K562 (cell line): ENCODE data around the gene LAGE3. TPM values are rescaled to one million over a fixed set of nuclear protein-coding genes. Genes with fewer than 3 reads are reported as not detected.
A peak's percentile ranks its signal among the peaks of the same experiment; 100 is the strongest.

ENCODE experiments used
- ARID3A ChIP-seq: IDR thresholded peaks from 2 replicates; pipeline ENCODE4 v1.6.1; 2012; ENCODE audit warnings: low read depth, low read length, improper control_type of control experiment, borderline replicate concordance
- ATF6 ChIP-seq: sonication (generic); formaldehyde crosslinking; IDR thresholded peaks from 2 replicates; pipeline ENCODE4 v1.4.0; 2020; ENCODE audit warnings: mild to moderate bottlenecking, missing genetic modification reagents
- BRF2 ChIP-seq: IDR thresholded peaks from 3 replicates; pipeline ENCODE4 v1.6.1; 2011; ENCODE audit warnings: borderline replicate concordance, mild to moderate bottlenecking; ENCODE audit not compliant: insufficient read length, insufficient read depth
- CEBPB ChIP-seq: fragments of 450-650 bp; IDR thresholded peaks from 2 replicates; pipeline ENCODE4 v1.6.1; 2016; ENCODE audit warnings: missing genetic modification characterization, missing compliant biosample characterization
- FOXA3 ChIP-seq, 2 experiments: fragments of 450-650 bp in 1 of 2; sonication (generic) in 1 of 2; formaldehyde crosslinking; IDR thresholded peaks in 1 of 2; conservative IDR thresholded peaks in 1 of 2; 2 replicates each; pipeline versions ENCODE4 v1.4.0 to v1.8.0; 2020 to 2022; ENCODE audit warnings: mild to moderate bottlenecking in 2 of 2, missing genetic modification reagents in 1 of 2
- GTF2E2 ChIP-seq: fragments of 200-800 bp; sonication (Bioruptor generic); IDR thresholded peaks from 2 replicates; pipeline ENCODE4 v1.6.1; 2016; ENCODE audit warnings: missing genetic modification characterization, missing compliant biosample characterization
- HDGF ChIP-seq: fragments of 450-650 bp; IDR thresholded peaks from 2 replicates; pipeline ENCODE4 v1.6.1; 2016
- HMGN3 ChIP-seq: IDR thresholded peaks from 2 replicates; pipeline ENCODE4 v1.6.1; 2011; ENCODE audit warnings: borderline replicate concordance, low read depth, mild to moderate bottlenecking, mixed read lengths, low read length; ENCODE audit not compliant: insufficient read length; ENCODE audit errors: extremely low read depth
- MAZ ChIP-seq, 2 experiments: fragments of 450-650 bp in 1 of 2; sonication (generic) in 1 of 2; formaldehyde crosslinking; IDR thresholded peaks in 1 of 2; conservative IDR thresholded peaks in 1 of 2; 2 replicates each; pipeline versions ENCODE4 v1.4.0 to v1.5.0; 2020; ENCODE audit warnings: mild to moderate bottlenecking in 1 of 2, missing genetic modification reagents in 1 of 2
- POLR2B ChIP-seq: fragments of 450-650 bp; IDR thresholded peaks from 2 replicates; pipeline ENCODE4 v1.6.1; 2018; ENCODE audit warnings: low read depth; ENCODE audit not compliant: partially characterized antibody
- RFX7 ChIP-seq: fragments of 250-450 bp; sonication (Bioruptor Pico); IDR thresholded peaks from 2 replicates; pipeline ENCODE4 v1.5.1; 2021; ENCODE audit warnings: mild to moderate bottlenecking
- TEAD4 ChIP-seq, 2 experiments: sonication (generic) in 1 of 2; formaldehyde crosslinking in 1 of 2; IDR thresholded peaks; 2 replicates each; pipeline versions ENCODE4 v1.6.1 to v1.8.0; 2012 to 2022; ENCODE audit warnings: borderline replicate concordance in 1 of 2, inconsistent platforms in 1 of 2, low read length in 1 of 2, mild to moderate bottlenecking in 1 of 2, missing genetic modification reagents in 1 of 2
- ZBTB34 ChIP-seq: fragments of 250-450 bp; sonication (Bioruptor Pico); IDR thresholded peaks from 2 replicates; pipeline ENCODE4 v1.8.0; 2021; ENCODE audit warnings: mild to moderate bottlenecking, moderate library complexity
- ZNF134 ChIP-seq: fragments of 250-450 bp; sonication (Bioruptor Pico); conservative IDR thresholded peaks from 2 replicates; pipeline ENCODE4 v1.4.0; 2020
- ZNF696 ChIP-seq: fragments of 250-450 bp; sonication (Bioruptor Pico); conservative IDR thresholded peaks from 2 replicates; pipeline ENCODE4 v1.4.0; 2020; ENCODE audit warnings: mild to moderate bottlenecking, moderate library complexity
- ZNF785 ChIP-seq: fragments of 250-450 bp; sonication (Bioruptor Pico); IDR thresholded peaks from 2 replicates; pipeline ENCODE4 v1.4.0; 2020; ENCODE audit warnings: mild to moderate bottlenecking
- polyA plus RNA-seq, 8 experiments: library from polyadenylated mRNA; depleted of rRNA in 4 of 8; stranded (reverse) in 5 of 8; unstranded in 3 of 8; fragments of >200 nt; fragmentation: Nextera tagmentation in 2 of 8; fragmentation: Illumina TruSeq in 1 of 8; extraction: Ambion mirVana in 2 of 8; extraction: Trizol in 1 of 8; gene quantifications; 2 replicates each; pipeline versions ENCODE4 v1.2.1 to v1.2.3, GENCODE V29; 2011 to 2014; ENCODE audit warnings: inconsistent platforms in 1 of 8, missing spikeins in 1 of 8
- total RNA-seq, 7 experiments: library from RNA; depleted of rRNA in 6 of 7; stranded (reverse); fragments of >200 nt in 6 of 7; fragmentation: Illumina TruSeq in 2 of 7; extraction: Trizol in 2 of 7; gene quantifications; 2 replicates each; pipeline versions ENCODE4 v1.2.1 to v1.2.3, GENCODE V29; 2011 to 2021; ENCODE audit warnings: low replicate concordance in 1 of 7
- TF ChIP-seq, protein P1 (sequence below): sonication (generic); formaldehyde crosslinking; IDR thresholded peaks from 2 replicates; pipeline ENCODE4 v1.8.0; 2022; ENCODE audit warnings: missing genetic modification reagents, mild to moderate bottlenecking, borderline replicate concordance

The LAGE3 gene
- total and polyA plus RNA-seq, 9 of the 15 experiments (the other 6 are each of a cell fraction or from before 2014, with no cell fraction given): 28.2 to 125 (median 35.8) TPM

DNA sequence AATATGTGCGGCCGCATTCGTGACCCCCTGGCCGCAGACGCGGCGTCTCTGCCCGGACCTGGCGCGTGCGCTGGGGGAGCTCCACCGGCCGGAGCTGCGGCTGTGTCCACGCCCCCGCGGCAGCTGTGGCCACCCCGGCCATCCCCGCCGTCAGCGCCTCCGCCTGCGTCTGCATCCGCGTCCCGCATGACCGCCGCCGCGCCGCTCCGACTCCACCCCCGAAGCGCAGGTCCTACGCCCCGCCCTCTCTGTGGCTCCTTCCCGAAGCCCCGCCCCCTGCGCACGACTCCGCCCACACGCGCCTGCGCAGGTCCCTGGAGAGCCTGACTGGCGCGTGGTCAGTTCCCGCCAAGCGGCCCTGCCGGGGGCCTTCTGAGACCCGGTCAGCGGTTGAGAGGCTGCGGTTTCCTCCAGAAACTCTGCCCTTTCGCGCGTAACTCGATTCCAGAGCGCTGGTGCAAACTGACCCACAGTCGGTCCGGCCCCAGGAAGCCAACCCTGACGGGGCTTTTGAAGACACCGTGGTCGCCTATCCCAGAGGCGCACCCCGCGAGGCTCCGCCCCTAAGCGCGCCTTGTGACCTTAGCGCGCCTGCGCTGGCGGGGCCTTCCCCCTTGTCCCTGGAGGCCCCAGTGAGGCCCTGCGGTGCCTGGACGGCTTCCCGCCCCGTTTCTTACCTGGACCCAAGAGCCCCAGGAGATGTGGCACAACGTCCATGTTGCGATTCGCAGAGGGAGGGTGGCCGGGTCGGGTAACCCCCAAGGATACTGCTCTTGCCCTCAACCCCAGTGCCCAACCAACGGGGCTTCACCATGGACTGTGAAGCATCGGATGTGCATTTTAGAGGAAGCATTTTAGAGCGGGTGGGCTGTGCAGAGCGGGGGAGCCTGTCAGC is at the start of gene LAGE3 (continued):
- TF ChIP-seq HMGN3 (peak; percentile 84), ZBTB34 (CRISPR knock-in tag) (no peak), ZNF785 (CRISPR knock-in tag) (no peak), GTF2E2 (no peak), RFX7 (no peak), BRF2 (no peak), POLR2B (peak; percentile 70), FOXA3 (CRISPR knock-in tag; conservative IDR thresholded peaks at IDR 0.05 in 1 of 2, IDR thresholded peaks at IDR 0.05 in 1 of 2) (no peak), TEAD4 (IDR thresholded peaks at IDR 0.05; ENCODE audit: low read length) (no peak), TEAD4 (CRISPR knock-in tag; IDR thresholded peaks at IDR 0.05; ENCODE audit: borderline replicate concordance) (no peak), MAZ (CRISPR knock-in tag; conservative IDR thresholded peaks at IDR 0.05 in 1 of 2, IDR thresholded peaks at IDR 0.05 in 1 of 2) (peak; percentile 22 to 80; a peak in 2 of 4 replicates), ZNF696 (CRISPR knock-in tag) (no peak), ARID3A (no peak), ZNF134 (CRISPR knock-in tag) (no peak), ATF6 (CRISPR knock-in tag) (peak; percentile 98; the same call in 1 of the 2 replicates), CEBPB (tag) (no peak), HDGF (no peak)
- TF ChIP-seq, protein P1, sequence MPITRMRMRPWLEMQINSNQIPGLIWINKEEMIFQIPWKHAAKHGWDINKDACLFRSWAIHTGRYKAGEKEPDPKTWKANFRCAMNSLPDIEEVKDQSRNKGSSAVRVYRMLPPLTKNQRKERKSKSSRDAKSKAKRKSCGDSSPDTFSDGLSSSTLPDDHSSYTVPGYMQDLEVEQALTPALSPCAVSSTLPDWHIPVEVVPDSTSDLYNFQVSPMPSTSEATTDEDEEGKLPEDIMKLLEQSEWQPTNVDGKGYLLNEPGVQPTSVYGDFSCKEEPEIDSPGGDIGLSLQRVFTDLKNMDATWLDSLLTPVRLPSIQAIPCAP (CRISPR knock-in tag): no peak
